Mesendoderm (in vitro differentiated cells): ENCODE measurements around the gene WDSUB1.
A peak's percentile ranks its signal among the peaks of the same experiment; 100 is the strongest.

ENCODE experiments used
- DNase-seq: peaks from one replicate; pipeline ENCODE4 v3.0.0; 2013
- H2AK5ac ChIP-seq: 2 replicates; pipeline ENCODE4 v1.6.1; 2013; ENCODE audit warnings: low read length, inconsistent platforms
- H2BK120ac ChIP-seq: 2 replicates; pipeline ENCODE4 v1.6.1; 2013; ENCODE audit warnings: low read depth, mild to moderate bottlenecking, low read length, moderate library complexity, mixed read lengths
- H2BK15ac ChIP-seq: replicated peaks from 2 replicates; pipeline ENCODE4 v1.6.1; 2013; ENCODE audit warnings: low read depth, mild to moderate bottlenecking, moderate library complexity
- H2BK5ac ChIP-seq: 2 replicates; pipeline ENCODE4 v1.6.1; 2013; ENCODE audit warnings: low read length, inconsistent platforms
- H3K18ac ChIP-seq: 2 replicates; pipeline ENCODE4 v1.6.1; 2013; ENCODE audit warnings: mild to moderate bottlenecking, low read length, mixed read lengths
- H3K23ac ChIP-seq: one replicate; pipeline ENCODE4 v1.6.1; 2013; ENCODE audit warnings: low read length
- H3K27ac ChIP-seq: 2 replicates; pipeline ENCODE4 v1.5.1; 2013; ENCODE audit warnings: low read depth, mild to moderate bottlenecking, inconsistent platforms, low read length, moderate library complexity
- H3K27me3 ChIP-seq: 2 replicates; pipeline ENCODE4 v1.6.1; 2013; ENCODE audit warnings: low read length, control low read depth, mild to moderate bottlenecking, inconsistent platforms; ENCODE audit not compliant: insufficient read depth, poor library complexity
- H3K36me3 ChIP-seq: 2 replicates; pipeline ENCODE4 v1.6.1; 2013; ENCODE audit warnings: low read length, inconsistent platforms; ENCODE audit not compliant: control insufficient read depth, insufficient read depth
- H3K4ac ChIP-seq: one replicate; pipeline ENCODE4 v1.6.1; 2013; ENCODE audit warnings: low read depth, mild to moderate bottlenecking, low read length, moderate library complexity
- H3K4me1 ChIP-seq: 2 replicates; pipeline ENCODE4 v1.6.1; 2013; ENCODE audit warnings: low read depth, low read length, inconsistent platforms; ENCODE audit not compliant: control insufficient read depth
- H3K4me2 ChIP-seq: 2 replicates; pipeline ENCODE4 v1.6.1; 2013; ENCODE audit warnings: low read length
- H3K4me3 ChIP-seq: 2 replicates; pipeline ENCODE4 v1.5.1; 2013; ENCODE audit warnings: mild to moderate bottlenecking, low read length
- H3K56ac ChIP-seq: one replicate; pipeline ENCODE4 v1.6.1; 2013; ENCODE audit warnings: low read length
- H3K79me1 ChIP-seq: 2 replicates; pipeline ENCODE4 v1.6.1; 2013; ENCODE audit warnings: low read length, inconsistent platforms
- H3K79me2 ChIP-seq: 2 replicates; pipeline ENCODE4 v1.6.1; 2013; ENCODE audit warnings: mild to moderate bottlenecking, low read length; ENCODE audit not compliant: control insufficient read depth, insufficient read depth
- H3K9ac ChIP-seq: 2 replicates; pipeline ENCODE4 v1.6.1; 2013; ENCODE audit warnings: low read length, inconsistent platforms
- H4K5ac ChIP-seq: one replicate; pipeline ENCODE4 v1.6.1; 2013; ENCODE audit warnings: low read length
- H4K8ac ChIP-seq: one replicate; pipeline ENCODE4 v1.6.1; 2013; ENCODE audit warnings: low read depth, mild to moderate bottlenecking, control low read depth, low read length, moderate library complexity
- WGBS: extraction: QIAGEN DNeasy Blood & Tissue Kit; methylation state at CpG from one replicate; pipeline ENCODE4 v1.1.7; 2013; ENCODE audit warnings: low lambda C conversion rate, missing lambda C conversion rate; ENCODE audit not compliant: insufficient coverage; ENCODE audit errors: extremely low coverage; 5-methylcytosine and 5-hydroxymethylcytosine counted together

WDSUB1 gene

DNA sequence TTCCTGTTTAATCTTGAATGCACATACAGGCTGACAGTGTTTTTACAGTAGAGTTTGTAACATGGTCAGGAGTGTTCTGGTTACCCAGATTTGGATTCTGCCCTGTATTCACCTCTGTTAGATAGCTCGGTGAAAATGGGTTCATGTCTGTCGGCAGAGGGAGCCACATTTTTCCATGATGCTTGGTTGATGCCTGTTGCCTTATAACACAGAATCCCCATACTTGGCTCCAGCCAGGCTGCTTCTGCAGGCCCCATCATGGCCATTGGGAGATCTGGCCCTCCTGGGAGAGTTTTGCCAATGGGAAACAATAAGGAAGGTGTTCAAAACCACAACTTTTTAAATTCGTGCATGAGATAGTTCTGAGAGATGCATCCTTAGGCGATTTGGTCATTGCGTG lies 78.1 kb downstream of the WDSUB1 start:
- WGBS = no CpG with 5 or more reads among the region's 5 CpGs
- H3K27ac ChIP-seq = no peak overlapping the region
- no peak overlapping the region for H2BK5ac ChIP-seq
- no peak overlapping the region for H3K4ac ChIP-seq
- no peak overlapping the region for H3K18ac ChIP-seq
- H3K9ac ChIP-seq = no peak overlapping the region
- no peak overlapping the region for H3K56ac ChIP-seq
- no peaks in the 10 kb centered on the region for H3K27me3 ChIP-seq
- H2BK15ac ChIP-seq = no peak overlapping the region
- DNase-seq = peak; percentile 39
- no peaks in the 10 kb centered on the region for H3K36me3 ChIP-seq
- no peak overlapping the region for H4K5ac ChIP-seq
- no peaks in the 10 kb centered on the region for H3K79me1 ChIP-seq
- no peak overlapping the region for H2BK120ac ChIP-seq
- peaks cover 4% of the 10 kb centered on the region for H3K4me1 ChIP-seq
- H3K4me2 ChIP-seq = no peak overlapping the region
- H3K4me3 ChIP-seq = no peak overlapping the region
- no peak overlapping the region for H3K23ac ChIP-seq
- no peak overlapping the region for H2AK5ac ChIP-seq
- H4K8ac ChIP-seq = no peak overlapping the region
- no peaks in the 10 kb centered on the region for H3K79me2 ChIP-seq

DNA sequence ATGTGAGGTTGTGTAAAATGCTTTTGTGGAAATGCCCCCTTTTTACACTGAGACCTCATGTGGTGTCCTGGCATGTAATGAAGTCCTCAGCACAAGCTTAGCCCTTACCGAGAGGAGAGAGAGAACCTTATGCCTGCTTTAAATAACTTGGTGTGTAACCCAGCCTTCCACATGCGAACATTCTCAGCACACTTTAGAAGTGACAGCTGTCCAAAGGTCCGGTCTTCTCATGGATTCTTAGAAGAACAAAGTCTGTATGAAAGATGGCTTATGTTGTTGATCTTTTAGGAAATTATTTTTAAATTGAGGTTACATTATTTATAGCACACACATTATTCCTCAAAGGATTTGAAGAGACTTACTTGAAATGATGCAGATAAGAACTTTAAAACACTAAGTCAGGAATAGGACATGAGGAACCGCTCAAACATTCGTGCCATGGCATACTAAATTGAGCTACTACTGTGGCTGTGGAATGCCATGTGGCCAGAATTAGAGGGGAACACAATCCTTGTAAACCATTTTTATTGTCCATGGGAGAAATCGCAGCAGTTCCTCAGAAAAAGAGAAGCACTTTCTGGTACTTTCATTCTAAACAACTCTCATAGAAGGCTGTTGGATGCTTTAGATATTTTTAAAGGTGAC lies 79.6 kb downstream of the WDSUB1 start:
- Histone ChIP-seq H3K79me2 (no peaks in the 10 kb centered on the region), H3K18ac (no peak overlapping the region), H3K56ac (no peak overlapping the region), H3K4me2 (no peak overlapping the region), H3K79me1 (no peaks in the 10 kb centered on the region), H2AK5ac (no peak overlapping the region), H3K23ac (no peak overlapping the region), H2BK15ac (no peak overlapping the region), H3K9ac (no peak overlapping the region), H4K5ac (no peak overlapping the region), H3K36me3 (no peaks in the 10 kb centered on the region), H3K4me3 (no peak overlapping the region), H3K4ac (no peak overlapping the region), H4K8ac (no peak overlapping the region), H3K4me1 (no peaks in the 10 kb centered on the region), H3K27me3 (no peaks in the 10 kb centered on the region), H2BK5ac (no peak overlapping the region), H3K27ac (no peak overlapping the region), H2BK120ac (no peak overlapping the region)
- WGBS = no CpG with 5 or more reads among the region's 6 CpGs
- DNase-seq = no peak

DNA sequence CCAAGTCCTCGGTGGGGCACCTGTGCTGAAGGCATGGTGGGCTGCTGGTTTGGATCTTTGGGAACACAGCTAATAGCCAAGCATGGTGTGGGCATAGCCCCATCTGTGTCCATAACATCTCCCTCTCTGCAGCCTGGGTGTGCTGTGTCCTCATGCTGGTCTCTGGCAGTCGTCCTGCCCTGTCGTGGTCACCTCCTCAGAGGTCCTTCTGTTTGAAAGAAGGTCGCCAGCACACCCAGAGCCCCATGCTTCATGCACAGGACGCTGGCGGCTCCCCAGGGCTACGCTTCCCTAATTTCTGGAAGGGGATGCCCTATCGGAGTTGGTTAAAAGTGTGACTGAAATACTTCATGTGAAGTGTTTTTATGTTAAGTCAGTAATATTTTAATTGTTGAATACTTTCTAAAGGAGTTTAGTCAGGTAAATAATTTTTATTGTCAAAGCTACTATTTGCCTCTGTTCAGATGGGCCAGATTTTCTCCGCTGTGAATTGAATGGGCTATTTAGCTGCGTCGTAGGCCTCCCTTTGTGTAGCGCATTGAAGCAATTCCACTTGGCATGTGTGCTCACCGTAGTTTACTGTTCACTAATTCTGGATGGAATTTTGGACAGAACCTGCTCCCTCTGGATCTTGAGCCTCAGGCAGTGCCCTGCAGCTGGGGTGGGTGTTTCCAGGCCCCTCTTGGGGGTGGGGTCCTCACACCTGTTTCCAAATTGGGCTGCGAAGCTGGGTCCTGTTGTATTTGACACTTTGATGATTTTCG lies 81.9 kb downstream of the WDSUB1 start:
- no peak overlapping the region for H3K4me3 ChIP-seq
- H2BK5ac ChIP-seq = no peak overlapping the region
- H3K4me2 ChIP-seq = no peak overlapping the region
- H2BK120ac ChIP-seq = no peak overlapping the region
- H3K9ac ChIP-seq = no peak overlapping the region
- no CpG with 5 or more reads among the region's 15 CpGs for WGBS
- no peak overlapping the region for H2AK5ac ChIP-seq
- H4K8ac ChIP-seq = no peak overlapping the region
- no peaks in the 10 kb centered on the region for H3K36me3 ChIP-seq
- no peaks in the 10 kb centered on the region for H3K79me1 ChIP-seq
- H3K56ac ChIP-seq = no peak overlapping the region
- no peak overlapping the region for H3K23ac ChIP-seq
- H3K18ac ChIP-seq = no peak overlapping the region
- no peaks in the 10 kb centered on the region for H3K4me1 ChIP-seq
- no peak overlapping the region for H2BK15ac ChIP-seq
- no peak overlapping the region for H4K5ac ChIP-seq
- no peak overlapping the region for H3K27ac ChIP-seq
- DNase-seq = no peak
- H3K79me2 ChIP-seq = no peaks in the 10 kb centered on the region
- no peak overlapping the region for H3K4ac ChIP-seq
- H3K27me3 ChIP-seq = no peaks in the 10 kb centered on the region

DNA sequence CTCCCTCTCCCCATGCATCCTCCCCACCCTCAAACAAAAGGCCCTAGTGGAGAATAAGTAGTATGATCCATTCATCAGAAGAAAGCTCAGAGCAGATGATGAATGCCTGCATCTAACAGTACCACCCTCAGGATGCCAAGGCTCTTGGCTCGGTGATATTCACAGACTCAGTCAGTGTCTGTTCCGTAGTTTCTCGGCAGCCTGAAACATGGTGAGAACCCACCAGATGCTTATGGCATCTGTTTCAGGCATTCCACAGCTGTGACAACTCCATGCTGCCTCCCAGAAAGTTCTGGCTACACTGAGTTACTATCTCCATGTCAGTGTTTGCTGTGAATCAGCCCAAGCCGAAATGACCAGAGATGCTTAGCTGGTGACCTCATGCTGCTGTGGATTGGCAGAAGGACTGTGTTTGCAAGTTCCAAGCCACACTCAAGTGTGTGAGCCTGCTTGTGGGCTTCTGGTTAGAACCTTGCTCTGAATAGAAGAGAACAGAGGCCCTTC lies 83.9 kb downstream of the WDSUB1 start:
- Histone ChIP-seq H3K18ac (no peak overlapping the region), H3K27me3 (no peaks in the 10 kb centered on the region), H3K4ac (no peak overlapping the region), H3K4me1 (no peaks in the 10 kb centered on the region), H2AK5ac (no peak overlapping the region), H3K4me3 (no peak overlapping the region), H3K9ac (no peak overlapping the region), H3K4me2 (no peak overlapping the region), H4K8ac (no peak overlapping the region), H3K56ac (no peak overlapping the region), H2BK120ac (no peak overlapping the region), H2BK15ac (no peak overlapping the region), H4K5ac (no peak overlapping the region), H3K36me3 (no peaks in the 10 kb centered on the region), H3K27ac (no peak overlapping the region), H2BK5ac (no peak overlapping the region), H3K79me1 (no peaks in the 10 kb centered on the region), H3K23ac (no peak overlapping the region), H3K79me2 (no peaks in the 10 kb centered on the region)
- peak; percentile 94 for DNase-seq
- no CpG with 5 or more reads among the region's 4 CpGs for WGBS

DNA sequence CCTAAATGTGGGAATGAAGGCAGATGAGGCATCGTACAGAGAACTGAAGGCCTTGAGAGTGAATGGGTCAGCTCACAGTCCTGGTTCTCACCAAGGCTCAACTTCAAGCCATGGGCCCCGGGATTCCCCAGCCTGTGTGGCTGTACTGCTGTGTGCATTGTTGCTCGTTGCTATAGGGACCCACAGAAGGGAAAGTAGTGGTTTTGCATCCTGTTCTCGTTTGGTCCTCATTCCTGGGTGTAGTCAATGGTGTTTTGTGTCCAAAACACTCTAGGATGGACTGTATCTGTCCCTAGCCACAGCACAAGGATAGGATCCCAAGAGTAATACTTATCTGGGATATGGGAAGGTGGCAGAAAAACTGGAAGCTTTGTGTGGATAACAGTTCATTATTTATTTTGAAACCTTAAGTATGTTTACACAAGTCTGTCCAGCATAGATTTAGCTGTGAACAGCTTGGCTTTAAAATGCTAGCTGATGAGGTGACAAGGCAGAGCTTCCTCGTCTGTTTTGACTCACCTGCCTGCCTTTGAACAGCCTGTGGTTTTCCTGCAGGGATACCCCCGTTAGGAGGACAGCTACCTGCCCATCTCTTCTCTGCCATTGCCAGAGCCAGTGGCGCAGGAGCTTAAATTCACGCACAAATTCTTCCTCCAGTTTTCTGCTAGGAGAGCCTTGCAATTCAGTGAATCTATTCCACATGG lies 85.0 kb downstream of the WDSUB1 start:
- no peak overlapping the region for H2BK15ac ChIP-seq
- H3K4me3 ChIP-seq = no peak overlapping the region
- H2AK5ac ChIP-seq = no peak overlapping the region
- no peaks in the 10 kb centered on the region for H3K79me1 ChIP-seq
- no peak overlapping the region for H3K4me2 ChIP-seq
- no peaks in the 10 kb centered on the region for H3K36me3 ChIP-seq
- DNase-seq = no peak
- no peak overlapping the region for H3K18ac ChIP-seq
- no peaks in the 10 kb centered on the region for H3K79me2 ChIP-seq
- H3K4me1 ChIP-seq = no peaks in the 10 kb centered on the region
- no peak overlapping the region for H2BK5ac ChIP-seq
- H3K23ac ChIP-seq = no peak overlapping the region
- H3K27ac ChIP-seq = no peak overlapping the region
- H3K56ac ChIP-seq = no peak overlapping the region
- H3K4ac ChIP-seq = no peak overlapping the region
- H3K27me3 ChIP-seq = no peaks in the 10 kb centered on the region
- H2BK120ac ChIP-seq = no peak overlapping the region
- H4K5ac ChIP-seq = no peak overlapping the region
- H3K9ac ChIP-seq = no peak overlapping the region
- no CpG with 5 or more reads among the region's 8 CpGs for WGBS
- no peak overlapping the region for H4K8ac ChIP-seq
